Epithelial cell of esophagus (primary cell): ENCODE measurements around the gene TDRD15.

Experiments used
- DNase-seq: peaks from one replicate; pipeline ENCODE4 v3.0.0; 2010; ENCODE audit warnings: low read depth
- H3K4me3 ChIP-seq: 2 replicates; pipeline ENCODE4 v1.5.1; 2011; ENCODE audit warnings: mild to moderate bottlenecking, low read length, control low read depth
- TF ChIP-seq, protein P1 (sequence below): IDR thresholded peaks from 2 replicates; pipeline ENCODE4 v1.5.1; 2011; ENCODE audit warnings: low read depth, mild to moderate bottlenecking, low read length, control low read depth, inconsistent platforms; ENCODE audit not compliant: insufficient read depth; ENCODE audit errors: missing control alignments

TDRD15 gene

DNA sequence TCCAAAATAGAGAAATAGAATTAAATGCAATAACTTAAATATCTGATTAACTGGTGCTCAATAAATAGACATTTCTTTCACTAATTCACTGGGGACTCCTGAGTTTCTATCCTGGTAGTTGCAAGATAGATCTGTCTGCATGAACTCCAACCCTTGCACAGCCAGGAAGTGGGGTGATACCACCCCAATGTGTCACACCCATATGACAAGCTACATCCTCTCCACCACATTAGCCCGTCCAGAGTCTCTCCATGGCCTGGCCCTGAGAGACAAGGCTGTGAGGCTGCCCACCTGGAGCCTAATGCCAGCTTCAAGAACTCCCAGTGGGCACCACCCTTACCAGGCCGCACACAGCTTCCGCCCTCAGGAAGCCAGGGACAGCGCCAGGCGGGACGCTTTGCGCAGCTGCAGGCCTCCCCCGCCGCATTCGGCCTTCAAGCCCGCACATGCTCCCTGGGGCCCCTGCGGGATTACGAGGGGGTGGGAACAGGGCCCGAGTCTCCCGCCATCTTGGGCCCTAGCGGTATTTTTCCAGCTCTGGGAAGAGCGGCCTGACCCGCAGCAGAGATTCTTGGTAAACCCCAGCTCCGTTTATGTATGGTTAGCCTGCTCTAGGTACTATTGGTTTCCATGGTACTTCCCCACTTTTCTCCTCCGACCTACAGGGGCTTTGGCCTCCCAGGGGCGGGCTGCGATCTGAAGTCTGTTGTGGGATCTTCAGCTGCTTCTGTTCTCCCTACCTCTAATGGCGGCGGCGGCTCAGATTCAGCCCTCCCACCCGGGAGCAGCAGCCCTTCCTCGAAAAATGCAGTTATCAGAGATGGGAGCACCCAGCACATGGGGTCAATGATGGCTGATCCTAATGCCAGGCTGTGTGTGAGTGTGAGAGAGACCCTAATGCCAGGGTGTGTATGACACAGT is at the start of gene TDRD15:
Gene TDRD15, plus strand, starts transcription at position 496 of the 921 bp plus-strand sequence. CDS start 13,500 bp downstream, outside the sequence.
- no peak within 1 kb of the TSS for H3K4me3 ChIP-seq
- DNase-seq, result no peak
- TF ChIP-seq, protein P1, sequence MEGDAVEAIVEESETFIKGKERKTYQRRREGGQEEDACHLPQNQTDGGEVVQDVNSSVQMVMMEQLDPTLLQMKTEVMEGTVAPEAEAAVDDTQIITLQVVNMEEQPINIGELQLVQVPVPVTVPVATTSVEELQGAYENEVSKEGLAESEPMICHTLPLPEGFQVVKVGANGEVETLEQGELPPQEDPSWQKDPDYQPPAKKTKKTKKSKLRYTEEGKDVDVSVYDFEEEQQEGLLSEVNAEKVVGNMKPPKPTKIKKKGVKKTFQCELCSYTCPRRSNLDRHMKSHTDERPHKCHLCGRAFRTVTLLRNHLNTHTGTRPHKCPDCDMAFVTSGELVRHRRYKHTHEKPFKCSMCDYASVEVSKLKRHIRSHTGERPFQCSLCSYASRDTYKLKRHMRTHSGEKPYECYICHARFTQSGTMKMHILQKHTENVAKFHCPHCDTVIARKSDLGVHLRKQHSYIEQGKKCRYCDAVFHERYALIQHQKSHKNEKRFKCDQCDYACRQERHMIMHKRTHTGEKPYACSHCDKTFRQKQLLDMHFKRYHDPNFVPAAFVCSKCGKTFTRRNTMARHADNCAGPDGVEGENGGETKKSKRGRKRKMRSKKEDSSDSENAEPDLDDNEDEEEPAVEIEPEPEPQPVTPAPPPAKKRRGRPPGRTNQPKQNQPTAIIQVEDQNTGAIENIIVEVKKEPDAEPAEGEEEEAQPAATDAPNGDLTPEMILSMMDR, result no peak

DNA sequence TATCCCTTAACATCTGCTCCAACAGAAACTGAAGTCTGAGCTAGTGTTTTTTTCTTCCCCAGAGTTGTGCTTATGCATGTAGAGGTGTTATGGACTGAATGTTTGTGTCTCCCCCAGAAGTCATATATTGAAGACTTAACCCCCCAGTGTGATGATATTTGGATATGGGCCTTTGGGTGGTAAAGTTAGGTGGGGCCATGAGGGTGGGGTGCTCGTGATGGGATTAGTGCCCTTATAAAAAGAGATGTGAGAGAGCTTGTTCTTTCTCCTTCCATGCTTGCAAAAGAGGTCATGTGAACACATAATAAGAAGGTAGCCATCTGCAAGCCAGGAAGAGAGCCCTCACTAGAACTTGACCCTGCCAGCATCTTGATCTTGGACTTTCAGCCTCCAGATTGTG is 45.5 kb upstream of the TDRD15 start:
- no peak for DNase-seq
- H3K4me3 ChIP-seq, result no peak overlapping the region
- TF ChIP-seq, protein P1, result no peak

DNA sequence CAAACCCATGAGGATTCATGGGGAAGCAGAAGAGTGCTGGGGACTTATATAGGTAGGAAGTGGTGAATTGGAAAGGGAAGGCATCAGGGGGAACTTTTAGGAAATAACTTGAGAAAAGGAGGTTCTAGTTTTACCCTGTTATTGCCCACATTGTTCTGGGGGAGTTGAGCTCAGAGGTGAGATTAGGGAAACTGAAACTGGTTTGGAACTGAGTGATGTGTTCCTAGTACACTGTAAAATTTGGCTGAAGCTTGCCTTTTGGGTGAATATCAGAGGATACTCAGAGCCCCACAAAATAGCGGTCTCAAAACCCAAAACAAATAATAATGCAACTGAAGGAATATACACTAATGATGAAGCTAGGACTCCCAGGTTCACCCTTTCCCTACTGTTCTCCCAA is 40.3 kb upstream of the TDRD15 start:
- TF ChIP-seq, protein P1, result no peak
- H3K4me3 ChIP-seq, result no peak overlapping the region
- no peak for DNase-seq

DNA sequence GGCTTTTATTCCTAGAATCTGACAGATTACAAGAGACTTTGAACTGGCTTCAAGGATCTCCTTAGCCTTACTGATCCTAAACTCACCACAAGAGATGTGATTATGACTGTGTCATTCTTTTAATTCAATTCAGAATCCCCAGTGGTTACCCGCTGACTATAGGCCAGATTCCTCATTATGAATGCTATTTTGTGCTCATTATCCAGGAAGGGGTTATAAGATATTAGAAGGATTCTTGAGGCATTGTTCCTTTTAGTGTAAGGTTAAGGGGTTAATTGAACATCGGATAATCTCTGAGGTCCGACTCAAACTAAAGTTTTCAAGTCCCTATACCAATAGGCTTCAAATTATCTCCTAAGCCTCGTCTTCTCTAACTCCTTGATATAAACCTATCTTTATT is 39.4 kb upstream of the TDRD15 start:
- DNase-seq, result no peak
- H3K4me3 ChIP-seq, result no peak overlapping the region
- TF ChIP-seq, protein P1, result no peak

DNA sequence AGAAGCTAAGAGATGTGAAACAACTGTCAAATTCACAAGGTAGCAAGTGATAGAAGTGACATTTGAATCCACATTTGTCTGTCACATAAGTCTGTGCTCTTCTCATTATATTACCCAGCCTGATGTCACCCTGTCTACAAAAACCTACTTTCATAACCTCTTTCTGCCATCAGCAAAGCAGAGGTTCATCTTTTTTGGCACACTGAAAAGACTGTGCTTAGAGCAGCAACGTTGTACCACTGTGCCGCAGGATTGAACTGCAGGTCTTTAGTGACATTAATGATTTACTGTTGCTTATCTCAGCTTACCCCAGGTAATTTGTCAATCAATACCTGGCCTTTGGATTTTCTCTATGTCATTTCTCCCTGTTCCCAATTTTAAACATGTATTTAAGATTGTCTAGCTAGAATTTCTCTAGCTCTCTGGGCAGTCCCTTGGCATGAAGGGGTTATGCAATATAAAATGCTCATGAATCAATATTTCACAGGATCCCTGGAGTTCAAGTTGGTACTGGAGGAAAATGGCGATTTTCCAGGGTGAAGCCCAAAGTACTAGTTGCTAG is 31.4 kb upstream of the TDRD15 start:
- no peak for DNase-seq
- TF ChIP-seq, protein P1, result no peak
- H3K4me3 ChIP-seq, result no peak overlapping the region

DNA sequence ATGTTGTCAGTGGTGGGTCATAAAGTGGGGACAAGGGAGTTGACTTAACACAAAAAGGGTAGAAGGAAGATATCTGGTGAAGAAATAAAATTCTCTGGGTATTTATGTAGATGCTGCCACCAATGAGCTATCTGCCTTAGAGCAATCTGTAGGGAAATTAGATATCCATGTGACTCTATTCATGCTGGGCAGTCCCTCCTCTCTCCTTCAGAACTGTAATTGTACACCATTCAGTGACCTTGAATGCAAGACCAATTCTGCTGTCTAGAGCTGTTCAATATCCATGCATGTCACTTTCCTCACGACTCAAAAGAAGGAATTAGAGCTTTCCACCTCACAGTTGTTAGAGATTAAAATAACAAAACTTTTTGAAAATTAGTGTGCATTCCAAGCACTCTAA is 28.6 kb upstream of the TDRD15 start:
- DNase-seq, result no peak
- H3K4me3 ChIP-seq, result no peak overlapping the region
- TF ChIP-seq, protein P1, result no peak

DNA sequence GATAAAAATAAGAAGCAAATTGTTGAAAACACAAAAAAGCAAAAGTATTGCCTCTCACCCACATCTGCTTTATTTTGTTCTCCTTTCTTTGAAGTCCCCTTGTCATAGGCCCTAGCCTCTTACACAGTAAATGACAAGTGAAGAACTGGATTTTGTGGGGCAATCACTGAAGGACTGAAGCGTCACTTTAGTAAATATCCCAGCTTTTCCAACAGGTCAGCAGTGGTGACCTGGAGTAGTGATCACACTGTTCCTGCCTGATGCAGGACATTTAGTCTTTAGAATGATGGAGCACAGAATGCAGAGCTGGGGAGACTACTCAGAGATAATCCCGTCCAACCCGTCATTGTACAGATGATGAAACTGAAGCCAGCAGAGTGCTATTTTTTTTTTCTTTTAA is 28.1 kb upstream of the TDRD15 start:
- no peak overlapping the region for H3K4me3 ChIP-seq
- DNase-seq, result no peak
- TF ChIP-seq, protein P1, result no peak
